ENCODE results near the gene HS3ST6. TPM values are rescaled to one million over a fixed set of nuclear protein-coding genes. Genes with fewer than 3 reads are reported as not detected.

HS3ST6 gene
- total and polyA plus RNA-seq, 2 of the 13 experiments (the other 11 are each of a cell fraction or from before 2014, with no cell fraction given): not detected

GRCh38 chr16:1946495-1947368, 28.5 kb upstream of the HS3ST6 start (continued):
- TF ChIP-seq, protein P1, sequence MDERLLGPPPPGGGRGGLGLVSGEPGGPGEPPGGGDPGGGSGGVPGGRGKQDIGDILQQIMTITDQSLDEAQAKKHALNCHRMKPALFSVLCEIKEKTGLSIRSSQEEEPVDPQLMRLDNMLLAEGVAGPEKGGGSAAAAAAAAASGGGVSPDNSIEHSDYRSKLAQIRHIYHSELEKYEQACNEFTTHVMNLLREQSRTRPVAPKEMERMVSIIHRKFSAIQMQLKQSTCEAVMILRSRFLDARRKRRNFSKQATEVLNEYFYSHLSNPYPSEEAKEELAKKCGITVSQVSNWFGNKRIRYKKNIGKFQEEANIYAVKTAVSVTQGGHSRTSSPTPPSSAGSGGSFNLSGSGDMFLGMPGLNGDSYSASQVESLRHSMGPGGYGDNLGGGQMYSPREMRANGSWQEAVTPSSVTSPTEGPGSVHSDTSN (CRISPR knock-in tag; IDR thresholded peaks at IDR 0.05): no peak
- TF ChIP-seq ZNF543 (CRISPR knock-in tag; IDR thresholded peaks at IDR 0.05) (no peak), KDM2A (CRISPR knock-in tag; IDR thresholded peaks at IDR 0.05; ENCODE audit: borderline replicate concordance, low read depth) (0 out of 2 replicates have a peak, but pooled peaks have one; percentile 13), ZNF180 (CRISPR knock-in tag; IDR thresholded peaks at IDR 0.05; ENCODE audit: borderline replicate concordance, low read depth) (no peak), ZNF800 (CRISPR knock-in tag; IDR thresholded peaks at IDR 0.05) (no peak), ZSCAN31 (CRISPR knock-in tag; IDR thresholded peaks at IDR 0.05; ENCODE audit: low read depth) (no peak), ESRRA (CRISPR knock-in tag; IDR thresholded peaks at IDR 0.05; ENCODE audit: low read depth) (no peak), JUN (CRISPR knock-in tag; IDR thresholded peaks at IDR 0.05) (no peak), THAP11 (CRISPR knock-in tag; IDR thresholded peaks at IDR 0.05) (peak; percentile 33; the same call in 1 of the 2 replicates), FOSL1 (CRISPR knock-in tag; IDR thresholded peaks at IDR 0.05; ENCODE audit: borderline replicate concordance) (no peak), XRCC5 (optimal IDR thresholded peaks at IDR 0.05; ENCODE audit: low read length) (no peak), SMARCE1 (IDR thresholded peaks at IDR 0.05; ENCODE audit: borderline replicate concordance) (no peak), ELF1 (CRISPR knock-in tag; IDR thresholded peaks at IDR 0.05) (peak; percentile 59), ZZZ3 (CRISPR knock-in tag; IDR thresholded peaks at IDR 0.05; ENCODE audit: borderline replicate concordance) (no peak), ZNF256 (CRISPR knock-in tag; conservative IDR thresholded peaks at IDR 0.05) (no peak), NRL (CRISPR knock-in tag; IDR thresholded peaks at IDR 0.05; ENCODE audit: borderline replicate concordance) (no peak), ZNF460 (CRISPR knock-in tag; IDR thresholded peaks at IDR 0.05; ENCODE audit: borderline replicate concordance) (no peak)
- TF ChIP-seq, protein P2, sequence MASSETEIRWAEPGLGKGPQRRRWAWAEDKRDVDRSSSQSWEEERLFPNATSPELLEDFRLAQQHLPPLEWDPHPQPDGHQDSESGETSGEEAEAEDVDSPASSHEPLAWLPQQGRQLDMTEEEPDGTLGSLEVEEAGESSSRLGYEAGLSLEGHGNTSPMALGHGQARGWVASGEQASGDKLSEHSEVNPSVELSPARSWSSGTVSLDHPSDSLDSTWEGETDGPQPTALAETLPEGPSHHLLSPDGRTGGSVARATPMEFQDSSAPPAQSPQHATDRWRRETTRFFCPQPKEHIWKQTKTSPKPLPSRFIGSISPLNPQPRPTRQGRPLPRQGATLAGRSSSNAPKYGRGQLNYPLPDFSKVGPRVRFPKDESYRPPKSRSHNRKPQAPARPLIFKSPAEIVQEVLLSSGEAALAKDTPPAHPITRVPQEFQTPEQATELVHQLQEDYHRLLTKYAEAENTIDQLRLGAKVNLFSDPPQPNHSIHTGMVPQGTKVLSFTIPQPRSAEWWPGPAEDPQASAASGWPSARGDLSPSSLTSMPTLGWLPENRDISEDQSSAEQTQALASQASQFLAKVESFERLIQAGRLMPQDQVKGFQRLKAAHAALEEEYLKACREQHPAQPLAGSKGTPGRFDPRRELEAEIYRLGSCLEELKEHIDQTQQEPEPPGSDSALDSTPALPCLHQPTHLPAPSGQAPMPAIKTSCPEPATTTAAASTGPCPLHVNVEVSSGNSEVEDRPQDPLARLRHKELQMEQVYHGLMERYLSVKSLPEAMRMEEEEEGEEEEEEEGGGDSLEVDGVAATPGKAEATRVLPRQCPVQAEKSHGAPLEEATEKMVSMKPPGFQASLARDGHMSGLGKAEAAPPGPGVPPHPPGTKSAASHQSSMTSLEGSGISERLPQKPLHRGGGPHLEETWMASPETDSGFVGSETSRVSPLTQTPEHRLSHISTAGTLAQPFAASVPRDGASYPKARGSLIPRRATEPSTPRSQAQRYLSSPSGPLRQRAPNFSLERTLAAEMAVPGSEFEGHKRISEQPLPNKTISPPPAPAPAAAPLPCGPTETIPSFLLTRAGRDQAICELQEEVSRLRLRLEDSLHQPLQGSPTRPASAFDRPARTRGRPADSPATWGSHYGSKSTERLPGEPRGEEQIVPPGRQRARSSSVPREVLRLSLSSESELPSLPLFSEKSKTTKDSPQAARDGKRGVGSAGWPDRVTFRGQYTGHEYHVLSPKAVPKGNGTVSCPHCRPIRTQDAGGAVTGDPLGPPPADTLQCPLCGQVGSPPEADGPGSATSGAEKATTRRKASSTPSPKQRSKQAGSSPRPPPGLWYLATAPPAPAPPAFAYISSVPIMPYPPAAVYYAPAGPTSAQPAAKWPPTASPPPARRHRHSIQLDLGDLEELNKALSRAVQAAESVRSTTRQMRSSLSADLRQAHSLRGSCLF (CRISPR knock-in tag; IDR thresholded peaks at IDR 0.05; ENCODE audit: borderline replicate concordance): no peak
- TF ChIP-seq, protein P3, sequence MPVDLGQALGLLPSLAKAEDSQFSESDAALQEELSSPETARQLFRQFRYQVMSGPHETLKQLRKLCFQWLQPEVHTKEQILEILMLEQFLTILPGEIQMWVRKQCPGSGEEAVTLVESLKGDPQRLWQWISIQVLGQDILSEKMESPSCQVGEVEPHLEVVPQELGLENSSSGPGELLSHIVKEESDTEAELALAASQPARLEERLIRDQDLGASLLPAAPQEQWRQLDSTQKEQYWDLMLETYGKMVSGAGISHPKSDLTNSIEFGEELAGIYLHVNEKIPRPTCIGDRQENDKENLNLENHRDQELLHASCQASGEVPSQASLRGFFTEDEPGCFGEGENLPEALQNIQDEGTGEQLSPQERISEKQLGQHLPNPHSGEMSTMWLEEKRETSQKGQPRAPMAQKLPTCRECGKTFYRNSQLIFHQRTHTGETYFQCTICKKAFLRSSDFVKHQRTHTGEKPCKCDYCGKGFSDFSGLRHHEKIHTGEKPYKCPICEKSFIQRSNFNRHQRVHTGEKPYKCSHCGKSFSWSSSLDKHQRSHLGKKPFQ (CRISPR knock-in tag; IDR thresholded peaks at IDR 0.05; ENCODE audit: insufficient replicate concordance): peak; percentile 25
